ENCODE measurements around the gene DAPK1.
"Not testable (repeated sequence)": the region's sequence is repeated elsewhere in the genome, so short reads cannot be mapped to it uniquely, and the experiment has no call there.

Gene DAPK1

GRCh38 chr9:87490225-87490624 lies 7.4 kb upstream of the DAPK1 start:
- Mint-ChIP-seq H3K9me3 (no peaks in the 10 kb centered on the region), H3K4me1 (no peaks in the 10 kb centered on the region), H3K27me3 (peaks cover 37% of the 10 kb centered on the region), H3K4me3 (no peak overlapping the region), H3K27ac (no peak overlapping the region)
- no peak for ATAC-seq
- DNase-seq = no peak

GRCh38 chr9:87490907-87491306 lies 6.8 kb upstream of the DAPK1 start:
- ATAC-seq (no peak), DNase-seq (no peak)
- H3K9me3 Mint-ChIP-seq = no peaks in the 10 kb centered on the region
- H3K4me3 Mint-ChIP-seq = no peak overlapping the region
- H3K27ac Mint-ChIP-seq = peak overlapping the region in 1 of 2 donors; percentile 25
- no peaks in the 10 kb centered on the region for H3K4me1 Mint-ChIP-seq
- H3K27me3 Mint-ChIP-seq = peaks cover 44% of the 10 kb centered on the region

- no peak overlapping the region for H3K27ac Mint-ChIP-seq
- no peaks in the 10 kb centered on the region for H3K4me1 Mint-ChIP-seq
- H3K27me3 Mint-ChIP-seq = peaks cover 50% of the 10 kb centered on the region
- DNase-seq (no peak), ATAC-seq (no peak)
- no peak overlapping the region for H3K4me3 Mint-ChIP-seq
- no peaks in the 10 kb centered on the region for H3K9me3 Mint-ChIP-seq
Observed at GRCh38 chr9:87491523-87491922, 6.1 kb upstream of the DAPK1 start.

GRCh38 chr9:87492642-87493041 lies 5.0 kb upstream of the DAPK1 start:
- Mint-ChIP-seq H3K27ac (no peak overlapping the region), H3K4me3 (no peak overlapping the region), H3K4me1 (no peaks in the 10 kb centered on the region), H3K27me3 (peaks cover 59% of the 10 kb centered on the region), H3K9me3 (no peaks in the 10 kb centered on the region)
- ATAC-seq = no peak
- no peak for DNase-seq

GRCh38 chr9:87494970-87495471 lies 2.6 kb upstream of the DAPK1 start:
- Mint-ChIP-seq H3K9me3 (no peaks in the 10 kb centered on the region), H3K4me1 (peaks cover 16% of the 10 kb centered on the region), H3K4me3 (no peak overlapping the region), H3K27me3 (peaks cover 81% of the 10 kb centered on the region), H3K27ac (no peak overlapping the region)
- DNase-seq (no peak), ATAC-seq (no peak)

GRCh38 chr9:87497080-87497603 lies 525 bp upstream of the DAPK1 start:
- Mint-ChIP-seq H3K9me3 (no peaks in the 10 kb centered on the region), H3K4me1 (peaks cover 27% of the 10 kb centered on the region), H3K4me3 (peak overlapping the region; percentile 41), H3K27ac (no peak overlapping the region), H3K27me3 (peaks cover 79% of the 10 kb centered on the region)
- no peak for DNase-seq
- no peak for ATAC-seq

GRCh38 chr9:87498046-87498810 lies 561 bp downstream of the DAPK1 start:
- ATAC-seq = peak; percentile 45
- H3K9me3 Mint-ChIP-seq = no peaks in the 10 kb centered on the region
- peak; percentile 15 to 19 for DNase-seq
- H3K4me3 Mint-ChIP-seq = peak overlapping the region; percentile 61 to 66
- peaks cover 76% of the 10 kb centered on the region for H3K27me3 Mint-ChIP-seq
- no peak overlapping the region for H3K27ac Mint-ChIP-seq
- peaks cover 27% of the 10 kb centered on the region for H3K4me1 Mint-ChIP-seq

- H3K27me3 Mint-ChIP-seq = peaks cover 76% of the 10 kb centered on the region
- peak overlapping the region; percentile 61 to 73 for H3K4me3 Mint-ChIP-seq
- H3K9me3 Mint-ChIP-seq = no peaks in the 10 kb centered on the region
Observed at GRCh38 chr9:87498811-87499360, 1.2 kb downstream of the DAPK1 start.

GRCh38 chr9:87499424-87500017 lies 1.9 kb downstream of the DAPK1 start:
- ATAC-seq (no peak), DNase-seq (no peak)
- H3K4me3 Mint-ChIP-seq = peak overlapping the region; percentile 39 to 73
- H3K9me3 Mint-ChIP-seq = no peaks in the 10 kb centered on the region
- H3K27ac Mint-ChIP-seq = no peak overlapping the region
- peaks cover 79% of the 10 kb centered on the region for H3K27me3 Mint-ChIP-seq
- H3K4me1 Mint-ChIP-seq = peaks cover 27% of the 10 kb centered on the region

More at GRCh38 chr9:87498811-87499360, 1.2 kb downstream of the DAPK1 start:
- DNase-seq = peak in 1 of 2 donors; percentile 12
- ATAC-seq = no peak
- Mint-ChIP-seq H3K27ac (no peak overlapping the region), H3K4me1 (peaks cover 27% of the 10 kb centered on the region)

- ATAC-seq (peak; percentile 69), DNase-seq (peak in 1 of 2 donors; percentile 30)
- Mint-ChIP-seq H3K27ac (no peak overlapping the region), H3K27me3 (peaks cover 71% of the 10 kb centered on the region), H3K4me3 (peak overlapping the region; percentile 44 to 46), H3K9me3 (no peaks in the 10 kb centered on the region), H3K4me1 (peaks cover 27% of the 10 kb centered on the region)
Observed at GRCh38 chr9:87500491-87501270, 3.0 kb downstream of the DAPK1 start.

- H3K4me3 Mint-ChIP-seq, DNase-seq, H3K27ac Mint-ChIP-seq, H3K9me3 Mint-ChIP-seq, ATAC-seq: not testable (repeated sequence)
- H3K4me1 Mint-ChIP-seq = peaks cover 27% of the 10 kb centered on the region
- H3K27me3 Mint-ChIP-seq = peaks cover 65% of the 10 kb centered on the region
Observed at GRCh38 chr9:87501271-87501656, 3.6 kb downstream of the DAPK1 start.

GRCh38 chr9:87501806-87502205 lies 4.1 kb downstream of the DAPK1 start:
- ATAC-seq (no peak), DNase-seq (no peak)
- Mint-ChIP-seq H3K9me3 (no peaks in the 10 kb centered on the region), H3K27me3 (peaks cover 61% of the 10 kb centered on the region), H3K4me1 (peaks cover 27% of the 10 kb centered on the region), H3K4me3 (no peak overlapping the region), H3K27ac (no peak overlapping the region)

GRCh38 chr9:87502391-87503221 lies 4.9 kb downstream of the DAPK1 start:
- Mint-ChIP-seq H3K27me3 (peaks cover 54% of the 10 kb centered on the region), H3K27ac (no peak overlapping the region), H3K4me3 (no peak overlapping the region), H3K9me3 (no peaks in the 10 kb centered on the region), H3K4me1 (peaks cover 27% of the 10 kb centered on the region)
- DNase-seq (no peak), ATAC-seq (peak; percentile 35)

- ATAC-seq (no peak), DNase-seq (no peak)
- H3K4me1 Mint-ChIP-seq = peaks cover 26% of the 10 kb centered on the region
- no peaks in the 10 kb centered on the region for H3K9me3 Mint-ChIP-seq
- H3K4me3 Mint-ChIP-seq = no peak overlapping the region
- H3K27ac Mint-ChIP-seq = no peak overlapping the region
- H3K27me3 Mint-ChIP-seq = peaks cover 48% of the 10 kb centered on the region
Observed at GRCh38 chr9:87503430-87503829, 5.8 kb downstream of the DAPK1 start.

All from stimulated activated naive CD8-positive, alpha-beta T cell treated with anti-CD3 and anti-CD28 coated beads, Interleukin-15, amount 100 ng/mL, for 72 hours (primary cell).